DOHH2 (cell line): ENCODE data around the gene KAT6B.
"Not testable (repeated sequence)": the region's sequence is repeated elsewhere in the genome, so short reads cannot be mapped to it uniquely, and the experiment has no call there.

Experiments used
- H3F3A ChIP-seq: fragments of 200-600 bp; sonication (generic), shearing (Covaris generic); 2 replicates; pipeline ENCODE4 v1.6.0; 2016; ENCODE audit warnings: antibody characterized with exemption, mild to moderate bottlenecking; ENCODE audit not compliant: control insufficient read depth, insufficient read depth
- H3K27ac ChIP-seq: fragments of 200-600 bp; sonication (generic); 2 replicates; pipeline ENCODE4 v1.5.1; 2014; ENCODE audit warnings: low read depth, mild to moderate bottlenecking, low read length, moderate library complexity
- H3K27me3 ChIP-seq: fragments of 200-600 bp; sonication (generic); 2 replicates; pipeline ENCODE4 v1.6.1; 2014; ENCODE audit warnings: mild to moderate bottlenecking, low read length, mixed read lengths; ENCODE audit not compliant: control insufficient read depth
- H3K36me3 ChIP-seq: fragments of 200-600 bp; sonication (generic); 2 replicates; pipeline ENCODE4 v1.6.1; 2014; ENCODE audit warnings: mild to moderate bottlenecking, low read length, moderate library complexity, mixed read lengths; ENCODE audit not compliant: control insufficient read depth
- H3K4me1 ChIP-seq: fragments of 200-600 bp; sonication (generic); 2 replicates; pipeline ENCODE4 v1.6.1; 2014; ENCODE audit warnings: mild to moderate bottlenecking, low read length, mixed read lengths; ENCODE audit not compliant: control insufficient read depth
- H3K4me2 ChIP-seq: fragments of 200-600 bp; sonication (generic); 2 replicates; pipeline ENCODE4 v1.6.0; 2014; ENCODE audit warnings: mild to moderate bottlenecking, low read length, moderate library complexity
- H3K4me3 ChIP-seq: fragments of 200-600 bp; sonication (generic); 2 replicates; pipeline ENCODE4 v1.5.1; 2014; ENCODE audit warnings: mild to moderate bottlenecking, low read length, mixed read lengths
- H3K79me2 ChIP-seq: fragments of 200-600 bp; sonication (generic); 2 replicates; pipeline ENCODE4 v1.6.1; 2014; ENCODE audit warnings: mild to moderate bottlenecking, low read length, mixed read lengths; ENCODE audit not compliant: control insufficient read depth
- H3K9me2 ChIP-seq: fragments of 200-600 bp; sonication (generic); replicated peaks from 2 replicates; pipeline ENCODE4 v1.6.1; 2014; ENCODE audit warnings: mild to moderate bottlenecking, low read length, mixed read lengths; ENCODE audit not compliant: control insufficient read depth
- H3K9me3 ChIP-seq: fragments of 200-600 bp; sonication (generic); 2 replicates; pipeline ENCODE4 v1.6.1; 2014; ENCODE audit warnings: antibody characterized with exemption, low read length, mixed read lengths; ENCODE audit not compliant: control insufficient read depth, insufficient read depth
- H4K20me1 ChIP-seq: fragments of 200-600 bp; sonication (generic); 2 replicates; pipeline ENCODE4 v1.6.0; 2014; ENCODE audit warnings: low read depth, mild to moderate bottlenecking, antibody characterized with exemption, low read length, moderate library complexity; ENCODE audit not compliant: control insufficient read depth, insufficient read depth
- EZH2phosphoT487 ChIP-seq: fragments of 200-600 bp; sonication (generic); IDR thresholded peaks from 2 replicates; pipeline ENCODE4 v1.6.1; 2017; ENCODE audit warnings: borderline replicate concordance, mild to moderate bottlenecking, antibody characterized with exemption, low read length, moderate library complexity, mixed read lengths
- TF ChIP-seq, protein P1 (sequence below): fragments of 200-600 bp; sonication (generic); IDR thresholded peaks from one replicate; pipeline ENCODE4 v1.5.1; 2014; ENCODE audit warnings: antibody characterized with exemption, mild to moderate bottlenecking, low read depth, low read length; ENCODE audit not compliant: poor library complexity, severe bottlenecking

Gene KAT6B

DNA sequence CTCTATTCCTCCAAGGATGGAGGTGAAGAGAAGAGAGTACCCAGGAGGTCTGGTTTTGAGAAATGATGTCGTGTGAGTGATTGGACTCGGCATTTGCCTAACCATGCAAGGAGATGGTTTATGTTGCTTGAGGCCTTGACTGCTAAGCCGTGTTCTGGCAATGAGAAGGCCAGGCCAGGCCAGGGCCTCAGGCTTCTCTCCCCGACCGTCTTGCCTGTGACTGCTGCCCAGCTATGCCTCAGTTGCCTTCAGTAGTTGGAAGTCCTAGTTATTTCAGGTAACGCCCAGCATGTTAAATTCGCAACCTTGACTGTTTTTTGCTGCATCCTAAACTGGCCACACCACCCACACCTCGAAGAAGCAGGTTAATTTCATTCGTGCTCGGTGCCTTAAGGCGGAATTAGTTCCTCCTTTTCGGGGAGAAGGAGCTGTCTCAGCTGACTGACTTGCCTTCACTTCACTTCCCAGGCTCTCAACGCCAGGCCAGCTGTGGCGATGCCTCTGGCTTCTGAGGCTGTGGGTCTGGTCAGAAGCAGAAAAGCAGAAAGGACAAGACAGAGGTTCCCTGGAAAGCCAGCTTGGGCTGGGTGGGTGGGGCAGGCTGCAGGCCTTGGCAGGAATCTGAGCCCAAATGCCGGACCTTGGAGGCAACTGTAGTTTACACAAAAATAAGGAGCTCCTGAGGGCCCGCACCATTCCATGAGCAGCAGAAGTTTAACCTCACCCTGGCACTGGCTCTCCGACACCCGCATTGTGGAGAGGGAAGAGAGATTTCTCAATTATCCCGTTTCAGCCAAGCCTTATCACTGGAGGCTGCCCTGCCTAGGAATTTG lies 223.1 kb downstream of the KAT6B start:
- no peak overlapping the region for H3K4me3 ChIP-seq
- no peak for TF ChIP-seq EZH2phosphoT487
- TF ChIP-seq, protein P1, sequence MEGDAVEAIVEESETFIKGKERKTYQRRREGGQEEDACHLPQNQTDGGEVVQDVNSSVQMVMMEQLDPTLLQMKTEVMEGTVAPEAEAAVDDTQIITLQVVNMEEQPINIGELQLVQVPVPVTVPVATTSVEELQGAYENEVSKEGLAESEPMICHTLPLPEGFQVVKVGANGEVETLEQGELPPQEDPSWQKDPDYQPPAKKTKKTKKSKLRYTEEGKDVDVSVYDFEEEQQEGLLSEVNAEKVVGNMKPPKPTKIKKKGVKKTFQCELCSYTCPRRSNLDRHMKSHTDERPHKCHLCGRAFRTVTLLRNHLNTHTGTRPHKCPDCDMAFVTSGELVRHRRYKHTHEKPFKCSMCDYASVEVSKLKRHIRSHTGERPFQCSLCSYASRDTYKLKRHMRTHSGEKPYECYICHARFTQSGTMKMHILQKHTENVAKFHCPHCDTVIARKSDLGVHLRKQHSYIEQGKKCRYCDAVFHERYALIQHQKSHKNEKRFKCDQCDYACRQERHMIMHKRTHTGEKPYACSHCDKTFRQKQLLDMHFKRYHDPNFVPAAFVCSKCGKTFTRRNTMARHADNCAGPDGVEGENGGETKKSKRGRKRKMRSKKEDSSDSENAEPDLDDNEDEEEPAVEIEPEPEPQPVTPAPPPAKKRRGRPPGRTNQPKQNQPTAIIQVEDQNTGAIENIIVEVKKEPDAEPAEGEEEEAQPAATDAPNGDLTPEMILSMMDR, result no peak
- no peaks in the 10 kb centered on the region for H3K9me2 ChIP-seq
- H3F3A ChIP-seq, result no peaks in the 10 kb centered on the region
- no peak overlapping the region for H3K4me2 ChIP-seq
- no peaks in the 10 kb centered on the region for H3K9me3 ChIP-seq
- no peaks in the 10 kb centered on the region for H4K20me1 ChIP-seq
- no peak overlapping the region for H3K27ac ChIP-seq
- no peaks in the 10 kb centered on the region for H3K79me2 ChIP-seq
- peaks cover 6% of the 10 kb centered on the region for H3K27me3 ChIP-seq
- H3K36me3 ChIP-seq, result no peaks in the 10 kb centered on the region
- 0 out of 2 replicates have a peak, but pooled peaks cover 3% of the 10 kb centered on the region for H3K4me1 ChIP-seq

DNA sequence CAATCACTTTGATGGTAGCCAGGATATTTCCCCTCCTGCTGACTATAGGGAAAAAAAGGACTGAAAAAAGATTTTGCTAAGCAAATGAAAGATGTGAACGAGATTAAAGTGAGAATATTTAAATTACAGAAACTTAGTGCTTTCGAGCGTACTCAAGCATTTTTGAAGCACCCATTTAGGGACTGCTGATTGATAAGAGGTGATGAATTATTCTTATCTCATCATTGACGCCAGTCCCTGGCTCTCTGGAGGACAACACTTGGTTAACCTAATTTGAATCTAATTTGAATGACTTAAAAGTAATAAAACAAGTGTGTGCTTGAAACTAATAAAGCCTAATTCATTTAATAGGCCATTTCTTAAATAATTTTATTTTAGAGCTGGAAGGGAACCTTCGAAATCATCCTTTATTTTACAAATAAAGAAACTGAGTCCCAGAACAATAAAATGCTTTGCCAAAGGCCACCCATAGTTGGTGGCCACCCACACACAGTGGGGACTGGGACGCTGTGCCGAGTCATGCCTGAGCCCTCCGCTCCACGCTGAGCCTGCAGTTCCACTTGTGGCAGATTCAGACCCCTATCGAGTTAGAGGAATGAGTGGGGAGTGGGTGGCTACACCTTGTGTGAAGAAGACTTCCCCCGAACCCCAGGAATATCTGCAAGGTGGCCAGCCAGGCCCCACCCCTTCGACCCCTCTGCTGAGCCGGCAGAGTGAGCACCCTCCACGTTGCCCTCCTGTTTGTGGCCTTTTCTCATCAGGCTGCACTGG lies 223.9 kb downstream of the KAT6B start:
- no peaks in the 10 kb centered on the region for H4K20me1 ChIP-seq
- H3K27me3 ChIP-seq, result peaks cover 6% of the 10 kb centered on the region
- H3K4me2 ChIP-seq, result no peak overlapping the region
- no peaks in the 10 kb centered on the region for H3F3A ChIP-seq
- H3K27ac ChIP-seq, result no peak overlapping the region
- H3K9me3 ChIP-seq, result no peaks in the 10 kb centered on the region
- TF ChIP-seq, protein P1, result no peak
- no peak for TF ChIP-seq EZH2phosphoT487
- no peaks in the 10 kb centered on the region for H3K9me2 ChIP-seq
- no peaks in the 10 kb centered on the region for H3K79me2 ChIP-seq
- no peak overlapping the region for H3K4me3 ChIP-seq
- H3K36me3 ChIP-seq, result no peaks in the 10 kb centered on the region
- H3K4me1 ChIP-seq, result 0 out of 2 replicates have a peak, but pooled peaks cover 3% of the 10 kb centered on the region

DNA sequence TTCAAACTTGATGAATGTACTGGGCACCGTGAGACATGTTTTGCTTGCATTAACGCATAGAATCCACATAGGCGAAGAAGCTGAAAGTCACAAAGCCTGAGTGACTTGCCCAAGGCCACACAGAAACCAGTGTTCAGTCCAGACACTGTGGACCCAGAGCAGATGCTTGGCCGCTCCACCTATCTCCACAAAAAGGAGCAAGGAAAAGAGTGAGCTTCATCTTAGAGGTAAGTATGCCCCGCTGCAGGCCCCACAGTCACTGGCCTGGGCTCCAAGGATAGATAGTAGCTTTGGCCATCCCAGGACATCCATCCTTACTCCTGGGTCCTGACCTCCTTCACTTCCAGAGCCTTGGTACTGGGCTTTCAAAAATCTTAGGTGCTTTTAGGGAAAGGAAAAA lies 224.9 kb downstream of the KAT6B start:
- TF ChIP-seq EZH2phosphoT487, result no peak
- TF ChIP-seq, protein P1, result no peak
- Histone ChIP-seq H3K4me3 (no peak overlapping the region), H3K4me2 (no peak overlapping the region)

DNA sequence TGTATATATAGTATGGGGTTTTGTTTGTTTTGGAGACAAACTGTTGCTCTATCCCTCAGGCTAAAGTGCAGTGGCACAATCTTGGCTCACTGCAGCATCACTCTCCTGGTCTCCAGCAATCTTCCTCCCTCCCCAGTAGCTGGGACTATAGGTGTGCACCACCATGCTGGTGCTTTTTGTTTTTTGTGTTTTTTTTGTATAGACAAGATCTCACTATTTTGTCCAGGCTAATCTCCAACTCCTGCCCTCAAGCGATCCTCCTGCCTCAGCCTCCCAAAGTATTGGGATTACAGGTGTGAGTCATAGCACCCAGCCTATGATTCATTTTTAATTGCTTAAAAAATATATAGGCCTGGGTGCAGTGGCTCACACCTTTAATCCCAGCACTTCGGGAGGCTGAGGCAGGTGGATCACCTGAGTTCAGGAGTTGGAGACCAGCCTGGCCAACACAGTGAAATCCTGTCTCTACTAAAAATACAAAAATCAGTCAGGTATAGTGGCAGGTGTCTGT lies 229.6 kb downstream of the KAT6B start:
- H3K4me1 ChIP-seq, H3K27ac ChIP-seq, H3K27me3 ChIP-seq, H3K4me2 ChIP-seq, H3K9me2 ChIP-seq, H4K20me1 ChIP-seq, H3K9me3 ChIP-seq, H3K79me2 ChIP-seq, H3F3A ChIP-seq, H3K4me3 ChIP-seq, H3K36me3 ChIP-seq: not testable (repeated sequence)

More for the DNA sequence above, 224.9 kb downstream of the KAT6B start:
- Histone ChIP-seq H3K9me3 (no peaks in the 10 kb centered on the region), H4K20me1 (no peaks in the 10 kb centered on the region), H3K27me3 (peaks cover 6% of the 10 kb centered on the region), H3K79me2 (no peaks in the 10 kb centered on the region), H3F3A (no peaks in the 10 kb centered on the region), H3K36me3 (no peaks in the 10 kb centered on the region), H3K9me2 (no peaks in the 10 kb centered on the region), H3K4me1 (0 out of 2 replicates have a peak, but pooled peaks cover 3% of the 10 kb centered on the region), H3K27ac (no peak overlapping the region)
